Lung (tissue), 12 donors: Measurements from ENCODE around the gene ADGRF5. TPM values are rescaled to one million over a fixed set of nuclear protein-coding genes. Genes with fewer than 3 reads are reported as not detected.

Experiments
- ATAC-seq: fragments of 200-7000 bp; cut with Tn5 transposase; one replicate; pipeline ENCODE4 v1.9.1; 2020; ENCODE audit warnings: moderate number of reproducible peaks; ENCODE audit not compliant: insufficient read depth, low FRiP score
- DNase-seq, 3 donors: peaks; one replicate each; pipeline ENCODE4 v3.0.0-alpha.2; 2013 to 2017
- H3K27ac ChIP-seq, 2 donors: one replicate each; pipeline ENCODE4 v1.5.1; 2013; ENCODE audit warnings: mild to moderate bottlenecking in 2 of 2, moderate library complexity in 2 of 2, control low read depth in 1 of 2, inconsistent platforms in 1 of 2, low read depth in 1 of 2, low read length in 1 of 2
- H3K27me3 ChIP-seq, 3 donors: one replicate each; pipeline ENCODE4 v1.5.1; 2013; ENCODE audit warnings: low read length in 2 of 3; ENCODE audit not compliant: control insufficient read depth in 3 of 3, insufficient read depth in 3 of 3
- H3K36me3 ChIP-seq, 4 donors: one replicate each; pipeline ENCODE4 v1.5.1; 2013; ENCODE audit warnings: low read length in 4 of 4, mild to moderate bottlenecking in 1 of 4, moderate library complexity in 1 of 4; ENCODE audit not compliant: control insufficient read depth in 4 of 4, insufficient read depth in 4 of 4
- H3K4me1 ChIP-seq, 5 donors: one replicate each; pipeline ENCODE4 v1.5.1; 2013; ENCODE audit warnings: low read length in 5 of 5, mild to moderate bottlenecking in 2 of 5, moderate library complexity in 1 of 5; ENCODE audit not compliant: control insufficient read depth in 5 of 5, insufficient read depth in 5 of 5
- H3K4me3 ChIP-seq: one replicate; pipeline ENCODE4 v1.5.1; 2013; ENCODE audit warnings: mild to moderate bottlenecking, control low read depth, moderate library complexity
- H3K9ac ChIP-seq, 2 donors: one replicate each; pipeline ENCODE4 v1.5.1; 2013; ENCODE audit warnings: low read length in 2 of 2, control low read depth in 1 of 2; ENCODE audit not compliant: insufficient read depth in 1 of 2
- H3K9me3 ChIP-seq, 4 donors: one replicate each; pipeline ENCODE4 v1.5.1; 2013; ENCODE audit warnings: low read length in 3 of 4, mild to moderate bottlenecking in 1 of 4, moderate library complexity in 1 of 4; ENCODE audit not compliant: control insufficient read depth in 4 of 4, insufficient read depth in 3 of 4
- CTCF ChIP-seq: IDR thresholded peaks from 2 replicates; pipeline ENCODE4 v1.5.1; 2012; ENCODE audit warnings: mild to moderate bottlenecking; ENCODE audit errors: control extremely low read depth, extremely low read depth
- WGBS, 2 donors: extraction: QIAGEN DNeasy Blood & Tissue Kit; methylation state at CpG; one replicate each; pipeline ENCODE4 v1.1.7; 2013; 5-methylcytosine and 5-hydroxymethylcytosine counted together
- polyA plus RNA-seq, 2 donors: library from polyadenylated mRNA; stranded (reverse); fragments of 200-250 nt; gene quantifications; one replicate each; pipeline ENCODE4 v1.2.1, GENCODE V29; 2013
- total RNA-seq, 2 donors: library from RNA; depleted of rRNA in 1 of 2; stranded (reverse); fragments of >200 nt in 1 of 2; gene quantifications; one replicate each; pipeline ENCODE4 v1.2.1, GENCODE V29; 2014 to 2021
- donor health status: control.
- donor health status: control.
- donor health status: Bipolar disorder and iron deficiency.
- donor health status: healthy.
- donor health status: DM: yes; HTN: yes; CAD: no.

Gene ADGRF5
- total and polyA plus RNA-seq, 4 donors, result 71.3 to 339 (median 142) TPM

- WGBS, 2 donors, result 47 to 74% methylated on average over 7 of the region's 7 CpGs
- peaks cover 0 to 3% (median 0%) of the 10 kb centered on the region in 4 donors for H3K9me3 ChIP-seq
- ATAC-seq (no peak), DNase-seq (no peak)
- no peak overlapping the region for H3K9ac ChIP-seq
- peak overlapping the region; percentile 81 to 96 for H3K27ac ChIP-seq
- no peaks in the 10 kb centered on the region for H3K27me3 ChIP-seq
- no peaks in the 10 kb centered on the region for H3K36me3 ChIP-seq
- peaks cover 0 to 16% (median 8%) of the 10 kb centered on the region in 5 donors for H3K4me1 ChIP-seq
- no peak overlapping the region for H3K4me3 ChIP-seq
- no peak for TF ChIP-seq CTCF
These were observed 1.7 kb upstream of the ADGRF5 start for GRCh38 chr6:46923476-46923875.

- no peak for ATAC-seq
- Histone ChIP-seq H3K9me3 (peaks cover 0 to 3% (median 0%) of the 10 kb centered on the region in 4 donors), H3K27me3 (no peaks in the 10 kb centered on the region), H3K4me3 (peak overlapping the region; percentile 62), H3K4me1 (peaks cover 0 to 12% (median 8%) of the 10 kb centered on the region in 5 donors), H3K9ac (no peak overlapping the region), H3K27ac (peak overlapping the region; percentile 81 to 98), H3K36me3 (peaks cover 0 to 2% (median 0%) of the 10 kb centered on the region in 4 donors)
- no peak for TF ChIP-seq CTCF
- no peak for DNase-seq
- WGBS, 2 donors, result 46 to 71% methylated on average over 6 of the region's 6 CpGs
These were observed 679 bp downstream of the ADGRF5 start for GRCh38 chr6:46921059-46921458.

DNA sequence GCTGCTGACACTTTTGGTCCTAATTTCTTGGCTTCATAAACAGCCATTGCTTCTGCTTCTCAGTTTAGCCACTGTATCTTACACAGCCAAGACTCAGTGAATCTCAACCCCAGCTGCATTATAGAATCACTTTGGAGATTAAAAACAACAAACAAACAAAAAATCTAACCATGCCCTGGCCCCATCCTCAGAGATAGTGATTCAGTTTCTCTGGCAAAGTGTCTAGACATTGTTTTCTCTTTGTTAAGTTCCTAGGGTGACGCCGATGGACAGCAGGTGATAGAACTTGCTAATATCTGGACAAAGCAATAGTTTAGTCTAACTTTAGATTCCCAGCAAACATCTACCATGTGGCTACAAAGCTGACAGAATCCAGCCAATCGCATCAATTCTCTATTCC is 2.9 kb downstream of the ADGRF5 start:
- peak overlapping the region; percentile 61 to 86 for H3K27ac ChIP-seq
- H3K27me3 ChIP-seq, result no peaks in the 10 kb centered on the region
- WGBS, 2 donors, result 45 to 72% methylated on average over 3 of the region's 3 CpGs
- TF ChIP-seq CTCF, result no peak
- H3K9ac ChIP-seq, result no peak overlapping the region
- peaks cover 0 to 4% (median 0%) of the 10 kb centered on the region in 4 donors for H3K36me3 ChIP-seq
- DNase-seq, result no peak
- H3K9me3 ChIP-seq, result no peaks in the 10 kb centered on the region
- H3K4me1 ChIP-seq, result peaks cover 3 to 16% (median 6%) of the 10 kb centered on the region in 5 donors
- ATAC-seq, result no peak
- no peak overlapping the region for H3K4me3 ChIP-seq

DNA sequence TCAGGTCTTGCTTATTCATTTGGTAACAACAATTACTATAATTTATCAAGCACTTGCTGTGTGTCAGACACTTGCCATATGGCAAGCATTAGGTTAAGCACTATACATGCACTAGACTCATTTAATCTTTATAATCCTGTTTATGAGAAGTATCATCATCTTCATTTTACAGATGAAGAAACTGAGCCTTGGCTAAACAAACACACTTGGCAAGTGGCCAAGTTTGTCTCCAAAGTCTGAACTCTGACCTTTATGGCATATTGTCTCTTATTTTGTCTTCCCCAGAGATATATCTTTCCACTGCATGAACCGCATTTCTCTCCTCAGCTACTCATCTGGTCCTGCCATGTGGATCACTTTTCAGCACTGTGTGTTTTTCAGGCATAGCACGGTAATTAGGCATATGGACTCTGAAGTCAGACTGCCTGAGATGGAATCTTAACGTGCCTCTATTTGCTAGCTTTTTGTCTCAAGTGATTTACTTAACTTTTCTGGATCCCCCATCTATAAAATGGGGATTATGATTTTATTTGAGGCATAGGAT is 4.7 kb downstream of the ADGRF5 start:
- no peak for DNase-seq
- H3K4me1 ChIP-seq, result peaks cover 0 to 14% (median 3%) of the 10 kb centered on the region in 5 donors
- TF ChIP-seq CTCF, result no peak
- no peak overlapping the region for H3K4me3 ChIP-seq
- WGBS, 2 donors, result 44 to 62% methylated on average over 3 of the region's 3 CpGs
- H3K27me3 ChIP-seq, result no peaks in the 10 kb centered on the region
- no peak for ATAC-seq
- no peak overlapping the region for H3K9ac ChIP-seq
- no peaks in the 10 kb centered on the region for H3K9me3 ChIP-seq
- peak overlapping the region in 1 of 2 donors; percentile 51 for H3K27ac ChIP-seq
- peaks cover 0 to 4% (median 0%) of the 10 kb centered on the region in 4 donors for H3K36me3 ChIP-seq
